IMR-90 (cell line): ENCODE data around the gene SV2C. TPM values are rescaled to one million over a fixed set of nuclear protein-coding genes. Genes with fewer than 3 reads are reported as not detected.

Experiments used
- ATAC-seq: fragments of 200-7000 bp; cut with Tn5 transposase; 2 replicates; pipeline ENCODE4 v1.9.1; 2020; ENCODE audit warnings: low read depth, mild to moderate bottlenecking, moderate library complexity
- BruUV-seq: library from RNA; stranded (reverse); fragments of 400-500 nt; replicated peaks from 2 replicates; lab custom pipeline; 2021; lab: Mats Ljungman, UMichigan
- CTCF ChIA-PET: fragments of 300-600 bp; formaldehyde crosslinking; extraction: SDS; loops from one replicate; lab custom pipeline; 2021; ENCODE audit warnings: antibody characterized with exemption; lab: Yijun Ruan, JAX
- POLR2A ChIA-PET: fragments of 300-600 bp; sonication (Branson Sonifier 250); formaldehyde crosslinking; loops from one replicate; lab custom pipeline; 2022; ENCODE audit warnings: antibody characterized with exemption; ENCODE audit not compliant: unreplicated experiment; lab: Charles Lee
- DNase-seq: peaks from one replicate; pipeline ENCODE4 v3.0.0; 2013
- H2AFZ ChIP-seq: replicated peaks from 2 replicates; pipeline ENCODE3; 2013; ENCODE audit warnings: low read length, mild to moderate bottlenecking; ENCODE audit not compliant: poor library complexity
- H2AK5ac ChIP-seq: 2 replicates; pipeline ENCODE4 v1.6.1; 2013; ENCODE audit warnings: low read depth, low read length, inconsistent platforms
- H2AK9ac ChIP-seq: replicated peaks from 2 replicates; pipeline ENCODE3; 2013; ENCODE audit warnings: mild to moderate bottlenecking, low read depth, low read length, moderate library complexity; ENCODE audit not compliant: poor library complexity
- H2BK120ac ChIP-seq: 2 replicates; pipeline ENCODE4 v1.6.1; 2013; ENCODE audit warnings: low read depth, low read length, inconsistent platforms
- H2BK15ac ChIP-seq: 3 replicates; pipeline ENCODE4 v1.6.1; 2013; ENCODE audit warnings: low read depth, low read length, inconsistent platforms
- H2BK20ac ChIP-seq: 2 replicates; pipeline ENCODE4 v1.6.1; 2013; ENCODE audit warnings: low read depth, mild to moderate bottlenecking, inconsistent platforms, low read length, moderate library complexity
- H2BK5ac ChIP-seq: 2 replicates; pipeline ENCODE4 v1.6.1; 2013; ENCODE audit warnings: mild to moderate bottlenecking, low read depth, low read length, inconsistent platforms; ENCODE audit not compliant: poor library complexity, severe bottlenecking
- H3K14ac ChIP-seq: replicated peaks from 2 replicates; pipeline ENCODE4 v1.6.1; 2013; ENCODE audit warnings: low read depth, low read length, inconsistent platforms
- H3K18ac ChIP-seq: 2 replicates; pipeline ENCODE4 v1.6.1; 2013; ENCODE audit warnings: low read depth, low read length, control low read depth
- H3K23ac ChIP-seq: 2 replicates; pipeline ENCODE4 v1.6.1; 2013; ENCODE audit warnings: low read depth, low read length, inconsistent platforms
- H3K27ac ChIP-seq: 2 replicates; pipeline ENCODE4 v1.5.1; 2013; ENCODE audit warnings: mild to moderate bottlenecking, control low read depth, low read length; ENCODE audit not compliant: insufficient read depth
- H3K27me3 ChIP-seq: 2 replicates; pipeline ENCODE4 v1.6.1; 2013; ENCODE audit warnings: low read length; ENCODE audit not compliant: control insufficient read depth, insufficient read depth
- H3K36me3 ChIP-seq: 2 replicates; pipeline ENCODE4 v1.6.1; 2013; ENCODE audit warnings: low read length, mixed read lengths; ENCODE audit not compliant: control insufficient read depth, insufficient read depth
- H3K4ac ChIP-seq: 2 replicates; pipeline ENCODE4 v1.6.1; 2013; ENCODE audit warnings: low read depth, low read length, inconsistent platforms
- H3K4me1 ChIP-seq: 2 replicates; pipeline ENCODE4 v1.6.1; 2013; ENCODE audit warnings: low read length, mixed read lengths; ENCODE audit not compliant: control insufficient read depth, insufficient read depth
- H3K4me2 ChIP-seq: 2 replicates; pipeline ENCODE4 v1.6.1; 2013; ENCODE audit warnings: low read depth, mild to moderate bottlenecking, control low read depth, low read length, moderate library complexity
- H3K4me3 ChIP-seq: 2 replicates; pipeline ENCODE4 v1.5.1; 2013; ENCODE audit warnings: low read depth, mild to moderate bottlenecking, control low read depth, low read length, moderate library complexity; ENCODE audit not compliant: insufficient read depth
- H3K56ac ChIP-seq: 2 replicates; pipeline ENCODE4 v1.6.1; 2013; ENCODE audit warnings: low read length, inconsistent platforms; ENCODE audit not compliant: insufficient read depth; ENCODE audit errors: extremely low read depth
- H3K79me1 ChIP-seq, 2 experiments: 2 replicates each; pipeline ENCODE4 v1.6.1; 2013; ENCODE audit warnings: low read length in 2 of 2, inconsistent platforms in 1 of 2, low read depth in 1 of 2
- H3K9ac ChIP-seq: 2 replicates; pipeline ENCODE4 v1.6.1; 2013; ENCODE audit warnings: low read depth, low read length, control low read depth
- H3K9me1 ChIP-seq: 2 replicates; pipeline ENCODE4 v1.6.1; 2013; ENCODE audit warnings: low read length, inconsistent platforms; ENCODE audit not compliant: insufficient read depth
- H3K9me3 ChIP-seq: 2 replicates; pipeline ENCODE4 v1.6.1; 2013; ENCODE audit warnings: low read length; ENCODE audit not compliant: control insufficient read depth, insufficient read depth
- H4K20me1 ChIP-seq: 2 replicates; pipeline ENCODE4 v1.6.1; 2013; ENCODE audit warnings: low read length, inconsistent platforms; ENCODE audit not compliant: insufficient read depth
- H4K5ac ChIP-seq: 2 replicates; pipeline ENCODE4 v1.6.1; 2013; ENCODE audit warnings: mild to moderate bottlenecking, low read depth, low read length, control low read depth
- H4K8ac ChIP-seq, 2 experiments: 2 replicates each; pipeline ENCODE4 v1.6.1; 2013; ENCODE audit warnings: low read depth in 2 of 2, low read length in 2 of 2, control low read depth in 1 of 2, inconsistent platforms in 1 of 2
- H4K91ac ChIP-seq: 2 replicates; pipeline ENCODE4 v1.6.1; 2013; ENCODE audit warnings: low read depth, low read length, inconsistent platforms; ENCODE audit not compliant: insufficient read depth
- CEBPB ChIP-seq: IDR thresholded peaks from 2 replicates; pipeline ENCODE4 v1.6.1; 2012; ENCODE audit warnings: low read depth, low read length, improper control_type of control experiment
- FOS ChIP-seq: fragments of 150-350 bp; IDR thresholded peaks from 2 replicates; pipeline ENCODE4 v1.6.1; 2016; ENCODE audit warnings: low read depth, low read length
- MAFK ChIP-seq: IDR thresholded peaks from 2 replicates; pipeline ENCODE4 v1.6.1; 2012; ENCODE audit warnings: low read depth, low read length, improper control_type of control experiment
- MAZ ChIP-seq: IDR thresholded peaks from 2 replicates; pipeline ENCODE4 v1.6.1; 2012; ENCODE audit warnings: low read depth, mild to moderate bottlenecking, low read length, improper control_type of control experiment, moderate library complexity, borderline replicate concordance
- NFE2L2 ChIP-seq: fragments of 150-350 bp; IDR thresholded peaks from 2 replicates; pipeline ENCODE4 v1.6.1; 2016; ENCODE audit warnings: low read depth, mild to moderate bottlenecking, low read length
- SMC3 ChIP-seq: fragments of 150-350 bp; IDR thresholded peaks from 2 replicates; pipeline ENCODE4 v1.6.1; 2016; ENCODE audit warnings: low read depth, mild to moderate bottlenecking, antibody characterized with exemption, low read length, moderate library complexity
- WGBS, 2 experiments: methylation state at CpG; one replicate each; pipeline versions ENCODE4 v1.1.5 to v1.1.7; 2013; ENCODE audit warnings: missing lambda C conversion rate in 2 of 2; ENCODE audit not compliant: insufficient read length in 1 of 2; ENCODE audit errors: extremely low coverage in 2 of 2; 5-methylcytosine and 5-hydroxymethylcytosine counted together
- dilution Hi-C: fragments of 300-500 bp; cut with HindIII; formaldehyde crosslinking; loops from one replicate; pipeline ENCODE4 v1.14.3; 2018; ENCODE audit warnings: low sequenced_read_pairs; ENCODE audit not compliant: unreplicated experiment
- in situ Hi-C: fragments of 300-500 bp; cut with MboI; formaldehyde crosslinking; loops from 3 replicates; pipeline ENCODE4 v1.14.3; 2019; ENCODE audit warnings: low sequenced_read_pairs, inconsistent platforms, mixed read lengths
- intact Hi-C: fragments of 100-400 bp; cut with micrococcal nuclease; formaldehyde crosslinking; loops from 2 replicates; pipeline ENCODE4 v1.10.0; 2022
- polyA plus RNA-seq, 3 experiments: library from polyadenylated mRNA; depleted of rRNA; stranded (reverse); fragments of >200 nt; gene quantifications; 2 replicates each; pipeline ENCODE4 v1.2.3, GENCODE V29; 2012; ENCODE audit warnings: low replicate concordance in 1 of 3
- total RNA-seq: library from RNA; depleted of rRNA; stranded (reverse); fragments of >200 nt; gene quantifications from 2 replicates; pipeline ENCODE4 v1.2.3, GENCODE V29; 2012
- TF ChIP-seq, protein P1 (sequence below): fragments of 150-350 bp; IDR thresholded peaks from 2 replicates; pipeline ENCODE4 v1.6.1; 2017; ENCODE audit warnings: mild to moderate bottlenecking, antibody characterized with exemption, low read length, low read depth

SV2C gene
- total and polyA plus RNA-seq, 2 of the 4 experiments (the other 2 are of a cell fraction) = not detected

DNA sequence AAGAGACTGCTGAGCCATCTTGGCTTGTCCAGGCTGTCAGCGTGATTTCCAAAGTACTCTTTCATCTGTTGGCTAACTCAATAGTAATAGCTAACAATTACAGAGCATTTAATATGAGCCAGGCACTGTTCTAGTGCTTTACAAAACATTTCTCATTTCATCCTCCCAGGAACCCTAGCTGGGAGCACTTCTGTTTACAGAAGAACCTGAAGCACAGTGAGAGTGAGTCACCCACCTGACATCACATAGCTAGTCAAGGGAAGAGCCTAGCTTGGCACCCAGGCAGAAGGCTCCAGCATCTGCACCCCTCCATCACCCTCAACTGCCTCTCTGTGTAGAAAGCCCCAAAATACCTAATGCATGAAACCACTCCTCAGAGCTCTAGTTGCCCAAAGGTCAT, 262.4 kb downstream of the SV2C start:
- dilution Hi-C loops (no loop called here), intact Hi-C loops (no loop called here), in situ Hi-C loops (no loop called here)
- Histone ChIP-seq H4K20me1 (no peaks in the 10 kb centered on the region), H2BK20ac (no peak overlapping the region), H3K9me3 (no peaks in the 10 kb centered on the region), H3K27ac (no peak overlapping the region), H2BK120ac (no peak overlapping the region), H3K14ac (no peak overlapping the region), H3K23ac (no peak overlapping the region), H3K79me1 (no peaks in the 10 kb centered on the region), H3K18ac (no peak overlapping the region), H2AK9ac (no peak overlapping the region), H3K27me3 (no peaks in the 10 kb centered on the region; the same call in none of the 2 replicates), H2AFZ (no peak overlapping the region), H3K4me2 (no peak overlapping the region), H2BK15ac (no peak overlapping the region), H4K5ac (no peak overlapping the region), H4K91ac (no peak overlapping the region), H3K9ac (no peak overlapping the region), H3K4ac (no peak overlapping the region), H2BK5ac (no peak overlapping the region), H3K56ac (no peak overlapping the region), H2AK5ac (no peak overlapping the region), H3K4me3 (no peak overlapping the region), H3K9me1 (no peaks in the 10 kb centered on the region), H3K36me3 (no peaks in the 10 kb centered on the region), H4K8ac (no peak overlapping the region), H3K4me1 (no peaks in the 10 kb centered on the region)
- TF ChIP-seq, protein P1, sequence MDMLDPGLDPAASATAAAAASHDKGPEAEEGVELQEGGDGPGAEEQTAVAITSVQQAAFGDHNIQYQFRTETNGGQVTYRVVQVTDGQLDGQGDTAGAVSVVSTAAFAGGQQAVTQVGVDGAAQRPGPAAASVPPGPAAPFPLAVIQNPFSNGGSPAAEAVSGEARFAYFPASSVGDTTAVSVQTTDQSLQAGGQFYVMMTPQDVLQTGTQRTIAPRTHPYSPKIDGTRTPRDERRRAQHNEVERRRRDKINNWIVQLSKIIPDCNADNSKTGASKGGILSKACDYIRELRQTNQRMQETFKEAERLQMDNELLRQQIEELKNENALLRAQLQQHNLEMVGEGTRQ = no peak
- no peak for TF ChIP-seq SMC3
- no peak for TF ChIP-seq MAFK
- no peak for TF ChIP-seq MAZ
- TF ChIP-seq FOS = no peak
- TF ChIP-seq NFE2L2 = no peak
- TF ChIP-seq CEBPB = no peak
- DNase-seq (no peak), ATAC-seq (no peak)
- 60% methylated on average over 1 of the region's 1 CpG; no CpG with 5 or more reads in 1 of the 2 experiments for WGBS, 2 experiments
- BruUV-seq = no TSS peak
- ChIA-PET CTCF (interaction anchor here (1.2 kb wide), 1 partner anchor 14 kb away, joined by 4 read pairs; no protein-coding TSS in a partner anchor), POLR2A (no interaction called here)
